Endothelial cell of umbilical vein (primary cell): ENCODE results near the gene SLC30A2. TPM values are rescaled to one million over a fixed set of nuclear protein-coding genes. Genes with fewer than 3 reads are reported as not detected.

Experiments
- BruUV-seq: library from RNA; stranded (reverse); fragments of 400-500 nt; replicated peaks from 2 replicates; lab custom pipeline; 2021; lab: Mats Ljungman, UMichigan
- CTCF ChIA-PET: fragments of 300-600, 350-600 bp; sonication (Branson Sonifier 250); formaldehyde crosslinking; loops from one replicate; lab custom pipeline; 2021; ENCODE audit warnings: antibody characterized with exemption, inconsistent platforms; lab: Charles Lee
- POLR2A ChIA-PET: fragments of 300-600, 350-600 bp; sonication (Branson Sonifier 250); formaldehyde crosslinking; loops from one replicate; lab custom pipeline; 2021; ENCODE audit warnings: antibody characterized with exemption, inconsistent platforms; lab: Charles Lee
- DNase-seq: peaks from one replicate; pipeline ENCODE4 v3.0.0-alpha.2; 2011; ENCODE audit warnings: low read depth, low spot score
- FAIRE-seq: peaks from 2 replicates; lab custom pipeline; 2011; peaks lifted over from hg19 to GRCh38; lab: Jason Lieb, UNC
- H2AFZ ChIP-seq: 2 replicates; pipeline ENCODE4 v1.6.0; 2012; ENCODE audit warnings: low read depth, low read length, control low read depth, inconsistent platforms
- H3K27ac ChIP-seq: 2 replicates; pipeline ENCODE4 v1.5.1; 2011; ENCODE audit warnings: low read depth, mild to moderate bottlenecking, control low read depth, low read length, moderate library complexity; ENCODE audit not compliant: insufficient read depth
- H3K27me3 ChIP-seq, 2 experiments: 2 replicates each; pipeline versions ENCODE4 v1.6.0 to v1.6.1; 2011; ENCODE audit warnings: low read length in 2 of 2, mixed read lengths in 1 of 2; ENCODE audit not compliant: control insufficient read depth in 2 of 2, insufficient read depth in 2 of 2
- H3K36me3 ChIP-seq, 2 experiments: 2 replicates in 1 of 2; 3 replicates in 1 of 2; pipeline ENCODE4 v1.5.1; 2011; ENCODE audit warnings: low read length in 2 of 2, mild to moderate bottlenecking in 1 of 2, moderate library complexity in 1 of 2; ENCODE audit not compliant: control insufficient read depth in 2 of 2, insufficient read depth in 2 of 2; ENCODE audit errors: extremely low read depth in 1 of 2
- H3K4me1 ChIP-seq: 3 replicates; pipeline ENCODE4 v1.5.1; 2011; ENCODE audit warnings: mild to moderate bottlenecking, low read length; ENCODE audit not compliant: control insufficient read depth, insufficient read depth; ENCODE audit errors: extremely low read depth
- H3K4me2 ChIP-seq: 2 replicates; pipeline ENCODE4 v1.6.1; 2011; ENCODE audit warnings: low read length, control low read depth, mixed read lengths; ENCODE audit not compliant: insufficient read depth
- H3K4me3 ChIP-seq, 3 experiments: fragments of 200-600 bp in 1 of 3; sonication (generic), shearing (Covaris generic) in 1 of 3; replicated peaks in 1 of 3; 2 replicates each; pipeline ENCODE4 v1.5.1; 2011 to 2016; ENCODE audit warnings: control low read depth in 3 of 3, low read length in 3 of 3, mild to moderate bottlenecking in 2 of 3, inconsistent platforms in 1 of 3, low read depth in 1 of 3, moderate library complexity in 1 of 3; ENCODE audit not compliant: insufficient read depth in 1 of 3
- H3K79me2 ChIP-seq: 2 replicates; pipeline ENCODE4 v1.6.0; 2012; ENCODE audit warnings: low read length, inconsistent platforms; ENCODE audit not compliant: control insufficient read depth, insufficient read depth
- H3K9ac ChIP-seq: replicated peaks from 2 replicates; pipeline ENCODE3; 2011; ENCODE audit warnings: low read length, control low read depth; ENCODE audit not compliant: insufficient read depth; ENCODE audit errors: extremely low read depth
- H3K9me1 ChIP-seq: replicated peaks from 3 replicates; pipeline ENCODE4 v1.6.0; 2011; ENCODE audit warnings: mild to moderate bottlenecking, low read length; ENCODE audit not compliant: control insufficient read depth, insufficient read depth; ENCODE audit errors: extremely low read depth
- H3K9me3 ChIP-seq: replicated peaks from 2 replicates; pipeline ENCODE4 v1.5.1; 2012; ENCODE audit warnings: low read length, inconsistent platforms; ENCODE audit not compliant: control insufficient read depth, insufficient read depth
- H4K20me1 ChIP-seq: replicated peaks from 2 replicates; pipeline ENCODE3; 2011; ENCODE audit warnings: mild to moderate bottlenecking, low read length; ENCODE audit not compliant: control insufficient read depth, insufficient read depth; ENCODE audit errors: extremely low read depth
- CTCF ChIP-seq, 2 donors: IDR thresholded peaks; 1 replicate in 1 of 2; 2 replicates in 1 of 2; pipeline ENCODE4 v1.5.1; 2011; ENCODE audit warnings: low read length in 2 of 2, mild to moderate bottlenecking in 2 of 2, moderate library complexity in 2 of 2, control low read depth in 1 of 2, inconsistent platforms in 1 of 2, low read depth in 1 of 2; ENCODE audit not compliant: insufficient read depth in 1 of 2; ENCODE audit errors: extremely low read depth in 1 of 2
- EZH2 ChIP-seq: IDR thresholded peaks from 2 replicates; pipeline ENCODE4 v1.6.1; 2012; ENCODE audit warnings: borderline replicate concordance, low read depth, mild to moderate bottlenecking, moderate library complexity, low read length, inconsistent platforms; ENCODE audit not compliant: severe bottlenecking
- FOS ChIP-seq: IDR thresholded peaks from 2 replicates; pipeline ENCODE4 v1.6.1; 2011; ENCODE audit warnings: mild to moderate bottlenecking, low read length, moderate library complexity, borderline replicate concordance; ENCODE audit not compliant: insufficient read depth
- GATA2 ChIP-seq: IDR thresholded peaks from 2 replicates; pipeline ENCODE4 v1.7.0; 2011; ENCODE audit warnings: low read depth, mild to moderate bottlenecking, moderate library complexity, mixed read lengths, low read length; ENCODE audit not compliant: insufficient read length, insufficient read depth
- JUN ChIP-seq: IDR thresholded peaks from 2 replicates; pipeline ENCODE4 v1.6.1; 2011; ENCODE audit warnings: borderline replicate concordance, low read depth; ENCODE audit not compliant: insufficient read length, insufficient read depth
- MYC ChIP-seq: IDR thresholded peaks from one replicate; pipeline ENCODE4 v1.6.1; 2011; ENCODE audit warnings: mild to moderate bottlenecking, low read depth, low read length
- POLR2A ChIP-seq: IDR thresholded peaks from 2 replicates; pipeline ENCODE4 v1.6.1; 2012; ENCODE audit warnings: low read depth, mild to moderate bottlenecking, control low read depth, low read length
- POLR2AphosphoS5 ChIP-seq: IDR thresholded peaks from 2 replicates; pipeline ENCODE4 v1.6.1; 2012; ENCODE audit warnings: low read depth, mild to moderate bottlenecking, control low read depth, low read length, moderate library complexity; ENCODE audit not compliant: insufficient read depth
- dilution Hi-C: fragments of 300-500 bp; cut with MboI; formaldehyde crosslinking; loops from one replicate; pipeline ENCODE4 v1.15.0; 2019; ENCODE audit warnings: low sequenced_read_pairs; ENCODE audit not compliant: extremely low pct_ligation_motif_present
- intact Hi-C: fragments of 100-400 bp; cut with micrococcal nuclease; formaldehyde crosslinking; loops from one replicate; pipeline ENCODE4 v1.10.0; 2022
- polyA plus RNA-seq, 4 experiments: library from polyadenylated mRNA; depleted of rRNA in 3 of 4; stranded (reverse) in 3 of 4; unstranded in 1 of 4; fragments of >200 nt; gene quantifications; 2 replicates each; pipeline versions ENCODE4 v1.2.1 to v1.2.3, GENCODE V29; 2011 to 2012; ENCODE audit warnings: missing spikeins in 1 of 4
- total RNA-seq: library from RNA; stranded (reverse); gene quantifications from 2 replicates; pipeline ENCODE4 v1.2.3, GENCODE V29; 2021
- TF ChIP-seq, protein P1 (sequence below): IDR thresholded peaks from 2 replicates; pipeline ENCODE4 v1.6.1; 2011; ENCODE audit not compliant: insufficient read depth, insufficient read length

Gene SLC30A2
- total and polyA plus RNA-seq, 2 donors (not counting 3 experiments of a cell fraction or from before 2014, with no cell fraction given): not detected

GRCh38 chr1:26009796-26010447 is 36.0 kb downstream of the SLC30A2 start:
- TF ChIP-seq CTCF (IDR thresholded peaks at IDR 0.05; ENCODE audit: extremely low read depth in 1 of 2, insufficient read depth in 1 of 2, low read depth in 1 of 2, low read length in 2 of 2): peak in 1 of 2 donors; percentile 1
- TF ChIP-seq, protein P1, sequence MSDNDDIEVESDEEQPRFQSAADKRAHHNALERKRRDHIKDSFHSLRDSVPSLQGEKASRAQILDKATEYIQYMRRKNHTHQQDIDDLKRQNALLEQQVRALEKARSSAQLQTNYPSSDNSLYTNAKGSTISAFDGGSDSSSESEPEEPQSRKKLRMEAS: no peak
- no peaks in the 10 kb centered on the region for H3K79me2 ChIP-seq
- H3K36me3 ChIP-seq: no peaks in the 10 kb centered on the region
- intact Hi-C loops (no loop called here), dilution Hi-C loops (no loop called here)
- POLR2A ChIA-PET: no interaction called here
- H4K20me1 ChIP-seq: no peaks in the 10 kb centered on the region
- BruUV-seq: no TSS peak
- no peak overlapping the region for H3K27ac ChIP-seq
- no peak for DNase-seq
- H3K4me3 ChIP-seq: no peak overlapping the region
- no peaks in the 10 kb centered on the region for H3K9me1 ChIP-seq
- CTCF ChIA-PET: interaction anchor here (0.7 to 3.9 kb wide), 3 partner anchors 12 to 114 kb away, joined by 3 to 20 read pairs (median 6); partner anchors contain the start of gene PAFAH2
- H2AFZ ChIP-seq: no peak overlapping the region
- no peak overlapping the region for H3K4me2 ChIP-seq
- FAIRE-seq: no peak
- H3K9me3 ChIP-seq: no peaks in the 10 kb centered on the region
- no peak overlapping the region for H3K9ac ChIP-seq
- H3K4me1 ChIP-seq: no peaks in the 10 kb centered on the region
- peaks cover 0 to 3% of the 10 kb centered on the region in 2 experiments for H3K27me3 ChIP-seq

GRCh38 chr1:26006710-26007109 is 39.2 kb downstream of the SLC30A2 start:
- Histone ChIP-seq H3K4me3 (no peak overlapping the region), H3K36me3 (no peaks in the 10 kb centered on the region), H3K4me1 (no peaks in the 10 kb centered on the region), H3K27ac (no peak overlapping the region), H3K9ac (no peak overlapping the region), H3K27me3 (peaks cover 3 to 5% of the 10 kb centered on the region in 2 experiments), H4K20me1 (no peaks in the 10 kb centered on the region), H3K9me3 (no peaks in the 10 kb centered on the region), H2AFZ (no peak overlapping the region), H3K4me2 (no peak overlapping the region), H3K79me2 (no peaks in the 10 kb centered on the region), H3K9me1 (no peaks in the 10 kb centered on the region)
- dilution Hi-C loops (no loop called here), intact Hi-C loops (no loop called here)
- FAIRE-seq (no peak), DNase-seq (no peak)
- TF ChIP-seq, protein P1: no peak
- TF ChIP-seq POLR2A (no peak), GATA2 (no peak), FOS (no peak), JUN (no peak), MYC (no peak), POLR2AphosphoS5 (no peak), CTCF (IDR thresholded peaks at IDR 0.05; ENCODE audit: extremely low read depth in 1 of 2, insufficient read depth in 1 of 2, low read depth in 1 of 2, low read length in 2 of 2) (no peak), EZH2 (no peak)
- no TSS peak for BruUV-seq
- ChIA-PET POLR2A (no interaction called here), CTCF (no interaction called here)
